Sigmoid colon (tissue), 4 donors: ENCODE results near the gene SEMA3B.

Experiments
- EP300 ChIP-seq, 4 donors: sonication (generic); formaldehyde crosslinking; IDR thresholded peaks; one replicate each; pipeline ENCODE4 v1.6.1; 2017; ENCODE audit warnings: antibody characterized with exemption in 4 of 4
- POLR2A ChIP-seq, 2 donors: fragments of 450-650 bp; IDR thresholded peaks; one replicate each; pipeline ENCODE4 v1.6.1; 2016; ENCODE audit warnings: antibody characterized with exemption in 2 of 2, mild to moderate bottlenecking in 2 of 2, moderate library complexity in 2 of 2
- POLR2AphosphoS5 ChIP-seq, 4 donors: sonication (generic); formaldehyde crosslinking; IDR thresholded peaks; one replicate each; pipeline ENCODE4 v1.6.1; 2017; ENCODE audit warnings: antibody characterized with exemption in 4 of 4
- TF ChIP-seq, protein P1 (sequence below), 4 experiments: fragments of 450-650 bp in 3 of 4; fragments of 200-600 bp in 1 of 4; IDR thresholded peaks; one replicate each; pipeline ENCODE4 v1.5.1; 2016 to 2019; ENCODE audit warnings: antibody characterized with exemption in 4 of 4, mild to moderate bottlenecking in 3 of 4, moderate library complexity in 2 of 4

GRCh38 chr3:50323092-50323600 lies 54.2 kb downstream of the SEMA3B start:
- TF ChIP-seq, protein P1, sequence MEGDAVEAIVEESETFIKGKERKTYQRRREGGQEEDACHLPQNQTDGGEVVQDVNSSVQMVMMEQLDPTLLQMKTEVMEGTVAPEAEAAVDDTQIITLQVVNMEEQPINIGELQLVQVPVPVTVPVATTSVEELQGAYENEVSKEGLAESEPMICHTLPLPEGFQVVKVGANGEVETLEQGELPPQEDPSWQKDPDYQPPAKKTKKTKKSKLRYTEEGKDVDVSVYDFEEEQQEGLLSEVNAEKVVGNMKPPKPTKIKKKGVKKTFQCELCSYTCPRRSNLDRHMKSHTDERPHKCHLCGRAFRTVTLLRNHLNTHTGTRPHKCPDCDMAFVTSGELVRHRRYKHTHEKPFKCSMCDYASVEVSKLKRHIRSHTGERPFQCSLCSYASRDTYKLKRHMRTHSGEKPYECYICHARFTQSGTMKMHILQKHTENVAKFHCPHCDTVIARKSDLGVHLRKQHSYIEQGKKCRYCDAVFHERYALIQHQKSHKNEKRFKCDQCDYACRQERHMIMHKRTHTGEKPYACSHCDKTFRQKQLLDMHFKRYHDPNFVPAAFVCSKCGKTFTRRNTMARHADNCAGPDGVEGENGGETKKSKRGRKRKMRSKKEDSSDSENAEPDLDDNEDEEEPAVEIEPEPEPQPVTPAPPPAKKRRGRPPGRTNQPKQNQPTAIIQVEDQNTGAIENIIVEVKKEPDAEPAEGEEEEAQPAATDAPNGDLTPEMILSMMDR (IDR thresholded peaks at IDR 0.05), result no peak
- no peak for TF ChIP-seq POLR2AphosphoS5 (IDR thresholded peaks at IDR 0.05)
- no peak for TF ChIP-seq POLR2A (IDR thresholded peaks at IDR 0.05)
- no peak for TF ChIP-seq EP300 (IDR thresholded peaks at IDR 0.05)
